Islet of Langerhans (tissue), 1 donor: ENCODE data around the gene TMEM213.
"Not testable (repeated sequence)": the region's sequence is repeated elsewhere in the genome, so short reads cannot be mapped to it uniquely, and the experiment has no call there.

Source experiments
- FAIRE-seq: peaks from one replicate; lab custom pipeline; 2011; peaks lifted over from hg19 to GRCh38; lab: Jason Lieb, UNC

Gene TMEM213, protein sequence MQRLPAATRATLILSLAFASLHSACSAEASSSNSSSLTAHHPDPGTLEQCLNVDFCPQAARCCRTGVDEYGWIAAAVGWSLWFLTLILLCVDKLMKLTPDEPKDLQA

DNA sequence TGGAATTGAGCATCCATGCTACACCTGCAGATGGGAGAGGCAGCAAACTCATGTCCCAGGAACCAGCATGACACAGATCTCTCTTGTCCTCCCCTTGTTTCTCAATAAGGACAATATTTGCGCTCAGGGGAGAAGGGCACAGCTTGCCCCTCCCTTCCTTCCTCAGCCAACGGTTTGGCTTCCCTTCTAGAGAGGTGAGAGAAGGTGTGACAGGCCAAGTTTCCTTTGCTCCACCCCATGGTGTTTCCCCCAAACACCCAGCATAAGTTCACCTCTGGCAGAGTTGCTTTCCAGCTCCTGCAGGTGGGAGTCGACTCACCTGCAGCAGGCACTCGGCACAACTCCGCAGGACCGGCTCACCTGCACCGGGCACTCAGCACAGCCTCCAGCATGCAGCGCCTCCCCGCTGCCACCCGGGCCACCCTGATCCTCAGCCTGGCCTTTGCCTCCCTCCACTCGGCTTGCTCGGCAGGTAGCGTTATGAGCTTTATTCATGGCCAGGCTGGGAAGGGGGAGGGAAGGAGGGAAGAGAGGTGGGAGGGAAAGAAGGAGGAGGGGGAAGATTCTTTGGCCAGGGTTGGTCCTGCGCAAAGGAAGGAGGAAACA, at the start of gene TMEM213, which contains the start of gene ATP6V0A4:
Gene TMEM213, plus strand, starts transcription at position 280 of the 606 bp plus-strand sequence. Its CDS starts 111 bp downstream, at position 391.
Gene ATP6V0A4, minus strand, starts transcription at position 482 of the 606 bp plus-strand sequence. CDS start 26,949 bp downstream, outside the sequence.
- no peak for FAIRE-seq

DNA sequence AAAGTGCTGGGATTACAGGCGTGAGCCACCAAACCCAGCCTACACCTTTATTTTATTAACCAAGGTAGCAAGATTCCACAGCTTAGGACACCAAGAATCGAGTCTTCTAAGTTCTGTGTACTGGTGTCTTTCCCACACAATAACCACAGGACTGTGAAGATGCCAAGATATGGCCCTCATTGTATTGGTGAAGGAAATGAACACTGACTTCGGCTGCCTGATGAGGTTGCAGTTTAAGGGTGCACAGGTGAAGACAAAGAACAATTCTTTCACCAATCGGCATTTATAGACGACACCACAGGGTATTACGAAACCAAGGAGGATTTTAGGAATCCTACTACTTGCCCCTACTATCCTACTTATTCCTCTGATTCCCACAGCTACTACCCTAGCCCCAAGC, 49.1 kb upstream of the TMEM213 start:
- no peak for FAIRE-seq

DNA sequence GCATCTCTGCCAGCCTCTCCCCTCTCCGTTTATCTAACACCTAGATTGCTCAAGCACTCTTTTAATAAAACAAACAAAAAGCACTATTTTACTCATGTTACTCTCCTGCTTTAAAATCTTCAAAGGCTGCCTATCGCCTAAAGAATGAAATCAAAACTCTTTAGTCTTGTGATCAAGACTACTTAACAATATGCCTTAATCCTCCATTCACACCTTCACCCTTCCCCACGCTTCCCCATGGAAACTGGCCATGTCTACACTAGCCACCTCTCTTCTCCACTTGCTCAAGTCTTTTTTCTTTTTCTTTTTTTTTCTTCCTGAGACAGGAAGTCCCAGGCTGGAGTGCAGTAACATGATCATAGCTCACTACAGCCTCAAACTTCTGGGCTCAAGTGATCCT, 47.8 kb upstream of the TMEM213 start:
- FAIRE-seq, result no peak

DNA sequence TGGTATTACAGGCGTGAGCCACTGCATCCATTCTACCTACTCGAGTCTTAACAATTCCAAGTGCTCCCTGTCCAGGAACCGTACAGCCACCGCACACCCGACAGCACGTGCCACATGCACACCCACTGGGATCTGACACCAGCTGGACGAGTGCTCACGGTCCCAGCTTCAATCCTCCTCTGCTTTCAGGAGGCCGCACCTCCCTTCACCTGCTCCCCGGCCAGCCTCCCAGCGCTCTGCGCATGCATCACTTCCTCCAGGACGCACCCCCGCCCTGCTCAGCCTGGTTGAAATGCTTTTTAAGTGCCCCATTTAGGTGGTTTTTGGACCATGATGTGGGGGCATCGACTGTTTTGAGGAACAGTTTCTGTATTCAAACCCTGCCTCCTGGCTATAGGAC, 47.3 kb upstream of the TMEM213 start:
- FAIRE-seq, result no peak

DNA sequence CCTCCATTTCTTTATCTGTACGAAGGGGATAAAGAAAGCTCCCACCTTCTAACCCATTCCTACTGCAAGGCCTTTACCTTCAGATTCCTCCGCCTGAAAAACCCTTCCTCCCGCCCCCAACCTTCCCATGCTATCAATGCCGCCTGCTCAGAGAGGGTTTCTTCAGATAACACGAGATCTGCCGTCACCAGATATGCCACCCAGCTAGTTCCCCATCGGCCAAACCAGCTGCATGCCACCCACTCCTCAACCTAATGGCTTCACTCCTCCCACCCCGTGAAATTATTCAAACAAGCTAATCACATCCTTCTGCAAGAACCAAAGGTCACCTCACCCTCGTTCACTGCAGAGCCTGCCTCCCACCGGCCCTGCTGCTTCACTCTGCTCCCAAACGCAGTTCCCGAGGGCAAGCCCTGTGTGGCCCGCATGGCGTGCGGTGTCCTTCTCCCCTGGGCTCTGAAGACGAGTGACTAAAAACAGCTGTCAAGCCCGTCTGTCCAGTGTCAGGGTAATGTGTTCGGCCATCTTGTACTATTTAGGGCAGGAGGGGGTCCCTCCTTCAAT, 46.8 kb upstream of the TMEM213 start:
- no peak for FAIRE-seq

DNA sequence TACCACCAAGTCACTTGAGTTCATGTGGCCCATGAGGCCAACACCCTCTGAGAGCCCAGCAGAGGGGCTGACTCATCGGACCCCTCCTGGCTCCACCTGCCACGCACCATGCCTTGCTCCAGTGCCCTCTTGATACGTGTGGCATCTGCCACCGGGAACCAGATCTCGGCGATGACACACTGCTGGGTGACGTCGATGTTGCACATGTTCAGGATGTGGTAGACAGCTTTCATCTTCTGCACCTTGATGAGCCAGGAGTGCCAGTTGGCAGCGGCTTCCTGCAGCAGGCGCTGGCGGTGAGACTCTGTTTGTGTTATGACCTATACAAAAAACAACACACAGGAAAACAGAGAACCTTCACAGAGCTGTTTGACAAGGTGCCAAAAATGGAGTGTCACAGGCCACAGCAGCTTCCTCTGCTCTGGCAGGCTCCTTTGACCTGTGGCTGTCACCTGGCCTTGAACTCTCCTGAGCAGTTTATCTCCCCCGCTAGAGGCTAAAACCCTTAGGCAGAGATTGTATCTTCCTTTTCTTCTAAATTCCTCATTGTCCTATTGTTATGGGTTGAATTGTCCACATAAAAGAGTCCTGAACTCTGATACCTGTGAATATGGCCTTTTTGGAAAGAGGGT, 45.2 kb upstream of the TMEM213 start:
- FAIRE-seq, result no peak

DNA sequence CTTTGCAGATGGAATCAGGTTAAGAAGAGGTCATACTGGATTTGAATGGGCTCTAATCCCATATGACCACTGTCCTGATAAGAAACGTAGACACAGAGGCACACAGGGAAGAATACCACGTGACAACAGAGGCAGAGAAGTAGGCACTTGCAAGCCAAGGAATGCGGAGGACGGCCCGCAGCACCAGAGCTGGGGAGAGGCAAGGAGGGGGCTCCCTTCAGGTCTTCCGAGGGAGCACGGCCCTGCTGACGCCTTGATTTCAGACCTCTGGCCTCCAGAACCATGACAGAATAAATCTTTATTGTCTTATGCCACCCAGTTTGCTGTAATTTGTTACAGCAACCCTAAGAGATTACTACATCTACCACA, 44.7 kb upstream of the TMEM213 start:
- FAIRE-seq, result no peak

DNA sequence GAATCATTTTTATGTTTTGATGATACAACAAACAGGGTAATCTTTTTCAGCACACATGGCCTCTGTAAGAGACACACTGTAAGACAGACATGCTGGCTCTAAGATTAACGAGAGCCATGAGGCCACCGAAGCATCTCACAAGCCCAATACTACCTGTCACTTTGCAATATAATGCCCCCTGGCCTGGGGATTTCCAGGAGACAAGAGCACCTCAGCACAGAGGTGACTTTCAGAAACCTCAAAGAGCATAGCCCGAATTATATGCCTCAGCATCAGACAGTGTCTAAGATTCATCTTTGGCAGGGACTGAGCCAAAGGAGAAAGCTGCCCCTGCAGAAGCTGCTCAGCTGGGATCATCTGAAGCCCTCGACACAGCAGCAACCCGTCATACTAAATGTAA, 44.2 kb upstream of the TMEM213 start:
- no peak for FAIRE-seq

DNA sequence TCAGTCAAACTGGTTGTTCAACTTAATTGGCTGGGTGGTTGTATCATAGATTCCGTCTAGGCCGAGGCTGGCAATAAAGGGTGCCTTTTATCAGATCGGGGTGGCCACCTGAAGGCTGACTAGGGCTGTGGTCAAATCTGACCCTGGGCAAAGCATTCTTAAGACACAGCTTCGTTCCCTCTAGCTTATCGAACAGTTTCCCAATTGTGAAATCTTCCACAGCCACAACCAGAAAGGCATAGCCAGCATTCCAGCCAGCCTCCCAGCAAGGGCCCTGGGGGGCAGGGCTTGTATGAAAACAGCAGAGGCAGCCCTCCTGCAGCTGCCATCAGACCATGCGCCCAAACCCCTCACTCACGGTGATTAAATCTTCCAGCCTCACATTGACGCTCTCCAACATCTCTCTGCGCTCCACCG, 42.5 kb upstream of the TMEM213 start:
- FAIRE-seq, result no peak

DNA sequence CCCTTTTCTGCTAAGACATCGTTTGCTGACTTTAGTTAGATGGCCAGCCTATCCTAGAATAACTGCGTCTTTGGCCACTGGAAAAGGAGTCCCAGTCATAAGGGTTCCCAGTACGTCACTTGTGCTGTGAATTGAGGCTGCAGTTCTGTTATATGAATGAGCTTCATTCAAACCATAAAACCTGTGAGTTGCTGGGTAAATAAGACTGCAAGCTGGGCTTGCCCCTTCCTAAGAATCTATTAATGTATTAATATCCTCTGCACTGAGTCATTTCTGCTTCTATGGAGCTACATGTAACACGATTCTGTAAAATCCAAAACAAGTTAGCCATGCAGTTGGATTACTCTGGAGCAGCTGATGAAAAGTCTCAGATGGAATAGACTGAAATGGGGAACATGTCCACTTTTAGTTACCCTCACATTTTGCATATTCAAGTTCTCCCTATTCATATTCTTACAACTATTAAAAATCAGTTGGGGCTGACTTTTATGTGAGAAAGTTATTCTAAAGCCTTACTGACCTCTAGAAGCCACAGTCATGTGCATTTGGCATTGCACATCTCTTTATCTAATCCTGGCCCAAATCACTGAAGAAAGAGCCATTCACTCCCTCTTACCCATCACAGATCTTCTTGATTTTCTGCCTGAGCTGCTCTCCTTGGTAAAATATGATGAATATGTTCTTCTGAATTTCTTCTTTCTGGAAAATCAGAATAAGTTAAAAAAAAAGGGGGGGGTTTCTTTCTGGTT, 41.8 kb upstream of the TMEM213 start:
- FAIRE-seq, result no peak

DNA sequence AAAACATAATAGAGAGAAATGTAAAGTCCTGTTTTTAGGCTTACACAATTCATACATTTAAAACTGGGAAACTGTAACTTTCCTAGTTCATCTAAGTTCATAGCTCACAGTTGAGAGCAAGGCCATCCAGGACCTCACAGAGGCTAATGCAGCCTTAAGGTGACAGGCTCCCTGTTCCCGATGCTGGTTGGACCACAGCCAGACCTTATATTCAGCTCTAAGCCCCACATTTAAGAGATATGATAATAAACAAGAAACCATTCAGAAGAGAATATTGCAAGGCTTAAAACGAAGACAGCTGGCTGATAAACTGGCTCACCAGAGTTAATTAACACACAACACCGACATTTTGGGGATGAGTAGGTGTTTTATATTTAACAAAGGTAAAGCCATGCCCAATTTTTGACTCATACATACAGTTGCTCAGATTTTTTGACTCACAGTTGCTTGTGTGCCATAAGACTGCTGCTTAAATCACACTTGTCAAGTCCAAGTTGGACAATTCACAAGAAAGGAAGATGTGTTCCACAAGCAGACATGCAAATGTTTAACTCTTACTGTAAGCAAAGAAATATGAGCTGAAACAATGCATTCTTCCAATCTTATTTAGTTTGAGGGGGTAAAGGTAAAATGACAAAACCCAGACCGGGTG, 41.1 kb upstream of the TMEM213 start:
- FAIRE-seq, result no peak

DNA sequence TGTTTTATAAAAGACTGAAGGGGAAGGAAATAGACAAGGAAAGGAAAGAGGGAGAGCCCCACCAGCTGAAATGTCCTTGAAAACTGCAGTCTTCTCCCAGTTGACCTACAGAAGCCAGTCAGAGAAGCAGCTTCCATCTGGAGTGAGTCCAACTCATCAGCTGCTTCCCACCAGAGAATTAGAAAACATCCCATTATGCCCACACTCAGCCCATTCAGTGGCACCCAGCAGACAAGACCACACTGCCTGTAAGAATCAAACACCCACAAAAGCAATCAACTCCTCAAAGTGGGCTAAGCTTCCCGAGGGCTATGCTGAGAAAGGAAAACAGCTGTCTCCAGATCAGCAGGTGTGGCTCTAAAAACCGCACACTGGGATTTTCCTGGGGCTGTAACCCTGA, 29.6 kb upstream of the TMEM213 start:
- FAIRE-seq, result no peak

DNA sequence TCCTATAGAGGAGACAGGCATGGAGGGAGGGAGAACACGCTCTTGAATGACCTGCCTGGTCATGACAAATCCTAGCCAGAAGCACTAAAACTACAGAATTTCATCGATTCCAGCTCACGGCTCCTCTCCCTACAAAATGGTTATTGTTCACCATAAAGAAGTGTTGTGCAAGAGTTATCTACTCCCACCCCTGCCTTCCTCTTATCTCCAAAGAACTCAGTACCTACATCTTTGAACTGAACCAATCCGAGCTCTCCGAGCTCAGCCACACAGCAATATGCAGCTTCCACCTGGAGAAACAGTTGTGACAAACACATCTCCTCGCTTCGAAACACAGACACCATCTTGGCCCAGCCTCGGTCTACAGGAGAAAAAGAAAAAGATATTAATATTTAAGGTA, 26.9 kb upstream of the TMEM213 start:
- FAIRE-seq, result no peak

DNA sequence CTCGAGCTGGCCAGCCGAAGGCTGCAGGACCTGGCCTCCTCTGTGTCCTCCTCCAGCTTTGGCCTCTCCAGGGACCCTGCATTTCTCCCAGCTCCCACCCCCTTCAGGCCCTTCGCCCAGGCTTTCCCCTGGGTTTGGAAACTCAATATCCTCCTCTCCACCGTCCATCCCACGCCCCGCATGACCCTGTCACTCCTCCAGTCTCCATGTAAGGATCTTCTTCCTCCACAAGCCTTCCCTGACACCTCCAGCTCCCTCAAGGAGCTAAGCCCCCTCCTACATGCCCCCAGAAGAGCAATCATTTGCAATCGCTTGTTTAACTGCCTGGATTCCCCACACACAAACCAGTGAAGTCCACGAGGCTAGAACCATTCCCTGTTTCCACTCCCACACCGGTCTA, 24.6 kb upstream of the TMEM213 start:
- FAIRE-seq, result no peak

DNA sequence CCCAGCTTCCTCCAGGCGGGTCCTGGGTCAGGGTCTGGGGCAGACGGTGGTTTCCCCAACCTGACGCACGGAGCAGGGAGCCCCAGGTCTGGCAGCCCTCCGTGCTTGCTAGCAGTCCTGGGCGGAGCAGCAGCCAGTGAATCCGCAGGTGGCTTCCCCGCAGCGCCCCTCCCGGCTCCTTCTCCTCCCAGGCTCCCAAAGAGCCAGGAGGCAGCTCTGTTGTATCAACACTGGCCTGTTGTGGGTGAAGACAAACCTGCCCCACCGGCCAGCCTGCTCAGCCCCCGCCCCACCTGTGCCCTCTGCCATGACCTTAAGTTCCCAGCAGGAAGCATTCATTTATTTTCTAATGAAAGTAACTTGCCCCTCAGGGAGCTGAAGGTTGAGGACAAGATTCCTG, 24.0 kb upstream of the TMEM213 start:
- FAIRE-seq, result no peak

DNA sequence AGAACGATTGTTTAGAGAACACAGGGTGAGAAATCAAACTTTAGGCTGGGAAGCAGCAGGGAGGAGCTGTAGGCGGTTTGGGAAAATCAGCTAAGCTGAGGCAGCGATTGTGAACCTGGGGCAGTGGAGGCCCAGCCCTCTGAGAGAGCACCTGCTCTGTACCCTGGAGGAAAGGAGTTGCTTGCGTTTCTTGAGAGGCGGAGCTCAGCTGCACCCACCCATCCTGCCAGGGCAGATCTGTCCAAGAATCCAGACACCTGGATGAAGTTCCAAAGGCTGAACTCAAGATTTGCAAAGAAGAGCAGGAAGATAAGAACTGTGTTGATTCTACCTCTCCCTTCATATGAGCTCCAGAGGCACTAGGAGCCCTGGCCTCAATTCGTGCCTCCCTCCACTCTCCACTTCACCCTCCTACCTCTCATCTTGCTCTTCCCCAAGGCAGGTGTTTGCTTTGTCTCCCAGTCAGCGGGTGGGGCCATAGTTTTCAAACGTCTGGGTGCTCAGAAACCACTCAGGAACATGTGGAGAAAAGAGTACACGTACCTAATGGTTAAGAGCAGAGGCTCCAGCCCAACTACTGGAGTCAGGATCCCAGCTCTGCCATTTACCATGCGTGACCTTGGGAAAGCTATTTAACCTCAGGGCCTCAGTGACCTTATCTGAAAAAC, 21.5 kb upstream of the TMEM213 start:
- no peak for FAIRE-seq

DNA sequence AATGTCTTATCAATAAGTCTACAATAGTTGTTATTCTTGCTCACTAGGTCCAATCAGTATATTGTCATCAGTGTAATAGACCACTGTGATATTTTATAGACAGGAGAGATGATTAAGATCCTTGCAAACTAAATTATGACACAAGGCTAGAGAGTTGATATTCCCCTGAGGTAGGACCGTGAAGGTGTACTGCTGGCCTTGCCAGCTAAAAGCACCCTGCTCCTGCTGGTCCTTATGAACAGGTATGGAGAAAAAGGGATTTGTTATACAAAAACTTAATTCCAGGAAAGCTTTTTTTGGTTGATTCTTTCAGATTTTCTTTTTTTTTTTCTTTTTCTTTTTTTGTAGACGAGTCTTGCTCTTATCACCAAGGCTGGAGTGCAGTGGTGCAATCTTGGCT, 16.8 kb upstream of the TMEM213 start:
- no peak for FAIRE-seq

DNA sequence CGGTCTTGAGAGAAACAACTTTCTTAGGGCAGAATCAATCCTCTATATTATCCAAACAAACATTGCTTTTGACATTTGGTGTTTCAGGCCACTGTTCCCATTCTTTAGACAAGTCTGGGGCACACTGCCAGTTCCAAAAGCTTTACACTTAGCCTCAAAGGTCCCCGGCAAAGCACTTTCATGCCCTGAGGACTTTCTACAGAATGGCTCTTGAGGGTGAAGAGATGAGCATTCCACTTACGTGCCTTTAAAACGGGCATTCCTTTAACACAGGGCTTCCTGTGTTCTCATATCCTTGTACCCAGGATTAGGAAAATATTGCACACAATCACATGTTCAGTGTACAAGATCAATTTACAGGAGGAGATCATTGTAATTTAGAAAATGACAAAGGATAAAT, 13.1 kb upstream of the TMEM213 start:
- FAIRE-seq, result no peak

DNA sequence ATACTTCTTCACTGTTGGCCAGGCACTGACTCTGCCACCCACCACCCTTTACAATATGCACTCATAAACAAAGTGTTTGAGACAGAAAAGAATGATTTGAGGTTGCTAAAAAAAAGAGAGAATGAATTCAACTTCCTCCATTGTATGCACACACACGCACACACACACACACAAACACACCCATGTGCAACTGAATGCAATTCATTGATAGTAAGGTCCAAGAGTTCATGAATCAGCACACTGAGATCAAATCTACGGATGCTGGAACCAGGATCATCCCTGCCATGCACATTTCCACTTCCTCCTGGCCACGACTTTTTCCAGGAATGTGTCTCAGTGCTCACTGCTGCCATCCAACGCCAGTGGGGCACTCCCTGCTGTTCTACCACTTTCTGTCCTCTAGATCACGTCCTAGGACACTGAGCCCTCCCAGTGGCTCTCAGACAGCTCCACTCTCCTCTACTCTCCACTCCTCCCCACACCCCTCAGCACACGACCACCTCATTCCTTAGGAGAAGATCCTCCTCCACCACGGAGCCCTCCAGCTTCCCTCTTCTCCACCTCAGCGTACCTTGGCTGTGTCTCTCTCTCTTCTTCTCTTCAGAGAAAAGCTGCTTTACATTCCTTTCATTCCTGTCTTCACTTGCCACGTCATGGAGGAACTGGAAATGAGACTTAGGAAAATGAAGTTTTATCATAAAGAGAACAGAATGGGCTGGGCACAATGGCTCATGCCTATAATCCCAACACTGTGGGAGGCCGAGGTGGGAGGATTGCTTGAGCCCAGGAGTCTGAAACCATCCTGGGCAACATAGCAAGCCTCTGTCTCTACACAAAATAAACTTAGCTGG, 12.0 kb upstream of the TMEM213 start:
- no peak for FAIRE-seq

DNA sequence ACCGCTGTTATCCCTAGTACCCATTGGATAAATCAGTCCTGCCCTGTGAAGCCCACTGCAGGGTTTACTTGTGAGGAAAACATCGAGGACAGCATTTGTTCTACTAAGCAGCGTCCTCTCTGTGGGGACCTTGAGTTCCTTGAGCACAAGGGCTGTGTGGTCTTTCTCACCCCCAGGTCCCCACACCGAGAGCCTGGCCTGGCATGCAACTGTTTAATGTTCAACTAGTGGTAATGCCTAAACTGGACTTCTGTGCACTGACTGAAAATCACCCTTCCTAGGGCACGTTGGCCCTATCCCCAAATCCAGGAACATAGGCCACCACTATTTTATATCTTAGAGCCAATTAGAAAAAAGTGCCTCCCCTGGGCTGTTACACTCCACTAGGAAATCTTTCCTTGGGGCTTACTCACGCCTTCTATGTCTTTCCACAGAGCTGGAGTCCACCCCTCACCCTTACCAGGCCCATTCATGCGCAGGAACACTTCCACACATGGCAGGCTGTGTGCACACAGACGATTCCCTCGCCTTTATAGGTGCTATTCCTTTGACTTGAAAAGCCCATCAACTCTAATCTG, 1.7 kb upstream of the TMEM213 start:
- no peak for FAIRE-seq

DNA sequence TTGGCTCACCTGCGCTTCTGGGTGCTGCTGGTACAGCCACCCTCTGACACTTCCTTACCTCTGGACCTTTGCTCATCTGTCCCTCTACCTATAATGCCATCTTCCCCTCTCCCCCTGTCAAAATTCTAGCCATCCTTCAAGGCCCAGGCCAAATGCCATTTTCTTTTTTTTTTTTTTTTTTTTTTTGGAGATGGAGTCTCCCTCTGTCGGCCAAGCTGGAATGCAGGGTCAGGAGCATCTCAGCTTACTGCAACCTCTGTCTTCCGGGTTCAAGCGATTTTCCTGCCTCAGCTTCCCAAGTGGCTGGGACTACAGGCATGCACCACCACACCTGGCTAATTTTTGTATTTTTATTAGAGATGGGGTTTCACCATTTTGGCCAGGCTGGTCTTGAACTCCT, 748 bp upstream of the TMEM213 start:
- FAIRE-seq, result not testable (repeated sequence)
